Activated CD4-positive, alpha-beta T cell treated with anti-CD3 and anti-CD28 coated beads for 36 hours (primary cell): Measurements from ENCODE around the gene CLIC4. TPM values are rescaled to one million over a fixed set of nuclear protein-coding genes. Genes with fewer than 3 reads are reported as not detected.
"Not testable (repeated sequence)": the region's sequence is repeated elsewhere in the genome, so short reads cannot be mapped to it uniquely, and the experiment has no call there.

ENCODE experiments used
- ATAC-seq: fragments of 200-7000 bp; cut with Tn5 transposase; one replicate; pipeline ENCODE4 v1.10.0; 2021; ENCODE audit warnings: mild to moderate bottlenecking, moderate library complexity
- CTCF ChIA-PET: fragments of 350-600 bp; sonication (Branson Sonifier 250); formaldehyde crosslinking; loops from one replicate; lab custom pipeline; 2021; ENCODE audit warnings: antibody characterized with exemption; lab: Charles Lee
- POLR2A ChIA-PET: fragments of 350-600 bp; sonication (Branson Sonifier 250); formaldehyde crosslinking; loops from one replicate; lab custom pipeline; 2021; ENCODE audit warnings: antibody characterized with exemption, inconsistent platforms; lab: Charles Lee
- DNase-seq: peaks from one replicate; pipeline ENCODE4 v3.0.0-alpha.2; 2020
- H3K27ac Mint-ChIP-seq: one replicate; pipeline ENCODE4 v1.8.0; 2021; ENCODE audit warnings: mixed read lengths
- H3K27me3 Mint-ChIP-seq: one replicate; pipeline ENCODE4 v1.8.0; 2021; ENCODE audit warnings: mixed read lengths
- H3K36me3 Mint-ChIP-seq: one replicate; pipeline ENCODE4 v1.8.0; 2021; ENCODE audit warnings: low read depth, mixed read lengths
- H3K4me1 Mint-ChIP-seq: one replicate; pipeline ENCODE4 v1.8.0; 2021; ENCODE audit warnings: mixed read lengths
- H3K4me3 Mint-ChIP-seq: one replicate; pipeline ENCODE4 v1.8.0; 2021; ENCODE audit warnings: mild to moderate bottlenecking, moderate library complexity, mixed read lengths
- H3K9me3 Mint-ChIP-seq: one replicate; pipeline ENCODE4 v1.8.0; 2021; ENCODE audit warnings: low read depth, mixed read lengths
- intact Hi-C, 2 experiments: fragments of 100-400 bp; cut with DNase I in 1 of 2; cut with micrococcal nuclease in 1 of 2; formaldehyde crosslinking; loops; one replicate each; pipeline versions ENCODE4 v1.14.2 to v1.15.1; 2022 to 2024; cut with DNase I, micrococcal nuclease
- total RNA-seq, 2 experiments: library from RNA; stranded (reverse); gene quantifications; one replicate each; pipeline ENCODE4 v1.2.3, GENCODE V29; 2021

Gene CLIC4
- total RNA-seq: 10 to 100 TPM; 29.8 to 33.1 TPM

DNA sequence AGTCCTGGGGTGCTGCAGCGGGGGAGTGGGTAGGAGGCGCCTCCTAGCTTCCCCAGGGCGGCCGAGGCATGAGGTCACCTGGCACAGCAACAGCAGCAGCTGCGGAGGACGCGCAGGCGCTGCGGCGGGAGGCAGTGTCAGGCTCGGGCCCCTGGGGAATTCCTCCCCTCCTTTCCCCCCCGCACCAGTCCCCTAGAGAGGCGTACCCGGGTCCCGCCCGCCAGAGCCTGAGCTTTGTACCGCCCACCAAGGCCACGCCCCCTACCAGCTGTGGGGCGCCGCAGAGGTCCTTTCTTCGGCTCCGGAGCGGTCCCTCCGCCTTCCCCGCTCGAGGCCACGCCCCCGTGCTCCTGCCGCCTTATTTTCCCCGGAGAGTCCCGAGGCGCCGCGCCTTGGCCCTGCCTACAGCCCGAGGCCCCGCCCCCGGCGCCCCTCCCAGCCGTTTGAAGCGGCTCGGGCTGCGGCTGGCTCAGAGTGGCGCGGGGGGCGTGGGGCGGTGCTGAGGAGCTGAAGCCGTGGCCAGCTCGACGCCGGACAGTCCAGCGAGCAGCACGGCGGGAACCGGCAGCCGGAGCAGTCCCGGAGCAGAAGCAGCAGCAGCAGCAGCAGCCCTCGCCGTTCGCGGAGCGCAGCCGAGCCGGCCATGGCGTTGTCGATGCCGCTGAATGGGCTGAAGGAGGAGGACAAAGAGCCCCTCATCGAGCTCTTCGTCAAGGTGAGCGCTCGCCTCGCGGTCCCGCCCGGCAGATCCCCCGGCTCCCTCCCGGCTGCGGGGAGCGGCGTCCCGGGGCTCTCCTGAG, at the start of gene CLIC4:
TSS of gene CLIC4 (plus strand) at position 537 of the 800 bp plus-strand sequence. CDS start at position 644, 107 bp downstream.
- POLR2A ChIA-PET: interaction anchor here (0.6 to 1.5 kb wide), 3 partner anchors 205 to 1401 kb away, joined by 3 to 4 read pairs (median 4); partner anchors contain the start of genes HNRNPR and RSRP1
- Mint-ChIP-seq H3K9me3 (no peaks in the 10 kb centered on the region), H3K27ac (peak within 1 kb of the TSS; percentile 90), H3K4me3 (peak within 1 kb of the TSS; percentile 90), H3K4me1 (peaks cover 44% of the 10 kb centered on the region), H3K36me3 (peaks cover 6% of the 10 kb centered on the region), H3K27me3 (no peaks in the 10 kb centered on the region)
- ATAC-seq (peak; percentile 93), DNase-seq (peak; percentile 100)
- intact Hi-C loops: loop anchor here (1.0 to 10.0 kb wide), 17 partner anchors 102 to 1950 kb away; partner anchors contain the start of genes SRRM1 (in 2 of the 2), ARID1A (in 1 of the 2), IFNLR1 (in 1 of the 2) and MACO1 (in 1 of the 2)
- CTCF ChIA-PET: interaction anchor here (0.7 to 1.8 kb wide), 8 partner anchors 13 to 944 kb away, joined by 3 to 8 read pairs (median 4); no protein-coding TSS in a partner anchor

GRCh38 chr1:24696041-24696755, 49.0 kb upstream of the CLIC4 start:
- CTCF ChIA-PET: interaction anchor here (0.9 to 3.8 kb wide), 4 partner anchors 8 to 134 kb away, joined by 3 to 17 read pairs (median 4); no protein-coding TSS in a partner anchor
- H3K27me3 Mint-ChIP-seq: peaks cover 2% of the 10 kb centered on the region
- POLR2A ChIA-PET: no interaction called here
- no peaks in the 10 kb centered on the region for H3K36me3 Mint-ChIP-seq
- H3K27ac Mint-ChIP-seq: no peak overlapping the region
- ATAC-seq (no peak), DNase-seq (no peak)
- no peaks in the 10 kb centered on the region for H3K4me1 Mint-ChIP-seq
- no peak overlapping the region for H3K4me3 Mint-ChIP-seq
- H3K9me3 Mint-ChIP-seq: no peaks in the 10 kb centered on the region
- intact Hi-C loops: no loop called here

- Mint-ChIP-seq H3K27ac (no peak overlapping the region), H3K27me3 (peaks cover 2% of the 10 kb centered on the region), H3K36me3 (no peaks in the 10 kb centered on the region), H3K9me3 (no peaks in the 10 kb centered on the region), H3K4me1 (no peaks in the 10 kb centered on the region), H3K4me3 (no peak overlapping the region)
- ChIA-PET POLR2A (no interaction called here), CTCF (interaction anchor here (0.9 to 3.8 kb wide), 3 partner anchors 7 to 134 kb away, joined by 3 to 17 read pairs (median 6); no protein-coding TSS in a partner anchor)
- ATAC-seq (no peak), DNase-seq (no peak)
- intact Hi-C loops: no loop called here
Measured at GRCh38 chr1:24696756-24697330, 48.4 kb upstream of the CLIC4 start.

DNA sequence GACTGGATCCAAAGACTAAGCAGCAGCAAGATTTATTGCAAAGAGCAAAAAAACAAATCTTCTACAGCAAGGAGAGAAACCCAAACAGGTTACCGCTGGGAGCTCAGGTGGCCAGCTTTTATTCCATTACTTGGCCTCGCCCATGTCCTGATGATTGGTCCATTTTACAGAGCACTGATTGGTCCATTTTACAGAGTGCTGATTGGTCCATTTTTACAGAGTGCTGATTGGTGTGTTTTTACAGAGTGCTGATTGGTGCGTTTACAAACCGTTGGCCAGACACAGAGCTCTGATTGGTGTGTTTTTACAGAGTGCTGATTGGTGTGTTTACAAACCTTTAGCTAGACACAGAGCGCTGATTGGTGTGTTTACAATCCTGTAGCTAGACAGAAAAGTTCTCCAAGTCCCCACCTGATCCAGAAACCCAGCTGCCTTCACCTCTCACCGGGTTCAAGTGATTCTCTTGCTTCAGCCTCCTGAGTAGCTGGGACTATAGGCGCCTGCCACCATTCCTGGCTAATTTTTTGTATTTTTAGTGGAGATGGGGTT, 47.7 kb upstream of the CLIC4 start:
- POLR2A ChIA-PET, ATAC-seq, DNase-seq, H3K4me1 Mint-ChIP-seq, H3K9me3 Mint-ChIP-seq, intact Hi-C loops, H3K4me3 Mint-ChIP-seq, H3K27me3 Mint-ChIP-seq, H3K36me3 Mint-ChIP-seq, H3K27ac Mint-ChIP-seq: not testable (repeated sequence)
- CTCF ChIA-PET: interaction anchor here (1.0 to 3.8 kb wide), 4 partner anchors 9 to 133 kb away, joined by 4 to 17 read pairs (median 6); no protein-coding TSS in a partner anchor

- intact Hi-C loops: not testable (repeated sequence)
Measured at GRCh38 chr1:24698326-24698725, 46.9 kb upstream of the CLIC4 start.

GRCh38 chr1:24699628-24700027, 45.6 kb upstream of the CLIC4 start:
- DNase-seq: no peak
- POLR2A ChIA-PET: no interaction called here
- Mint-ChIP-seq H3K27ac (no peak overlapping the region), H3K27me3 (peaks cover 2% of the 10 kb centered on the region), H3K4me3 (no peak overlapping the region), H3K36me3 (no peaks in the 10 kb centered on the region), H3K4me1 (no peaks in the 10 kb centered on the region), H3K9me3 (no peaks in the 10 kb centered on the region)
- ATAC-seq: no peak
- intact Hi-C loops: no loop called here
- CTCF ChIA-PET: interaction anchor here (0.7 to 3.8 kb wide), 5 partner anchors 9 to 1251 kb away, joined by 3 to 17 read pairs (median 3); no protein-coding TSS in a partner anchor

More at GRCh38 chr1:24698326-24698725, 46.9 kb upstream of the CLIC4 start:
- ATAC-seq, POLR2A ChIA-PET, H3K4me1 Mint-ChIP-seq, H3K36me3 Mint-ChIP-seq, H3K27ac Mint-ChIP-seq, DNase-seq, H3K9me3 Mint-ChIP-seq, H3K27me3 Mint-ChIP-seq, H3K4me3 Mint-ChIP-seq: not testable (repeated sequence)
- CTCF ChIA-PET: interaction anchor here (0.6 to 3.8 kb wide), 7 partner anchors 10 to 404 kb away, joined by 3 to 17 read pairs (median 4); no protein-coding TSS in a partner anchor

GRCh38 chr1:24702511-24703293, 42.5 kb upstream of the CLIC4 start:
- H3K27ac Mint-ChIP-seq: no peak overlapping the region
- CTCF ChIA-PET: no interaction called here

GRCh38 chr1:24704411-24705259, 40.6 kb upstream of the CLIC4 start:
- intact Hi-C loops: no loop called here
- ChIA-PET POLR2A (interaction anchor here (0.7 kb wide), 1 partner anchor 117 kb away, joined by 3 read pairs; no protein-coding TSS in a partner anchor), CTCF (interaction anchor here (0.8 kb wide), 1 partner anchor 8 kb away, joined by 3 read pairs; no protein-coding TSS in a partner anchor)
- Mint-ChIP-seq H3K4me1 (peaks cover 5% of the 10 kb centered on the region), H3K9me3 (no peaks in the 10 kb centered on the region), H3K36me3 (no peaks in the 10 kb centered on the region), H3K27me3 (no peaks in the 10 kb centered on the region), H3K27ac (no peak overlapping the region), H3K4me3 (no peak overlapping the region)
- no peak for ATAC-seq
- DNase-seq: no peak

More at GRCh38 chr1:24702511-24703293, 42.5 kb upstream of the CLIC4 start:
- POLR2A ChIA-PET: no interaction called here
- peaks cover 5% of the 10 kb centered on the region for H3K4me1 Mint-ChIP-seq
- no peaks in the 10 kb centered on the region for H3K9me3 Mint-ChIP-seq
- H3K36me3 Mint-ChIP-seq: no peaks in the 10 kb centered on the region
- peaks cover 2% of the 10 kb centered on the region for H3K27me3 Mint-ChIP-seq
- no peak overlapping the region for H3K4me3 Mint-ChIP-seq
- intact Hi-C loops: no loop called here
- DNase-seq: no peak
- no peak for ATAC-seq

- H3K4me1 Mint-ChIP-seq: peaks cover 9% of the 10 kb centered on the region
- intact Hi-C loops: no loop called here
- H3K9me3 Mint-ChIP-seq: no peaks in the 10 kb centered on the region
- ChIA-PET POLR2A (no interaction called here), CTCF (interaction anchor here (0.8 to 1.0 kb wide), 3 partner anchors 35 to 130 kb away, joined by 3 to 5 read pairs (median 4); no protein-coding TSS in a partner anchor)
- H3K27ac Mint-ChIP-seq: no peak overlapping the region
- ATAC-seq (peak; percentile 97), DNase-seq (peak; percentile 63)
- H3K36me3 Mint-ChIP-seq: no peaks in the 10 kb centered on the region
- H3K27me3 Mint-ChIP-seq: no peaks in the 10 kb centered on the region
- H3K4me3 Mint-ChIP-seq: no peak overlapping the region
Measured at GRCh38 chr1:24705260-24706073, 39.8 kb upstream of the CLIC4 start.
